ENCODE measurements around the gene CACHD1.

Gene CACHD1

DNA sequence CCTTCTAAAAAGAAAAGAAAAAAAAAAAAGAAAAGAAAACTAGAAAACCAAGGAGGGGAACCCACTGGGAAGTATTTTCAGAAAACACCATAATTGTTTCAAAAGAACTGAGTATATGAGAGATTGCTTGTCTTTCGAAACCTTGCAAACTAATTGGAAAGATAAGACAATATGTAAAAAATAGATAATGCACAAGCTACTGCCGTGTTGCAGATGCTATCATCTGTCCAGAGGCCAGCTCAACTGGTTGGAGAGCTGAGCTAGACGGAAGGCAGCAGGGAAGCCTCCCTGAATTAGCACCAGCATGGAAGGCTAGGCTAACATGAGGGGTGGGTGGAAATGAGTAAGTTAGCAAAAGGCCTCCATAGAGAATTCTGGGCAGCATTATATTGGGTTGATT lies 16.2 kb upstream of the CACHD1 start:
- POLR2A ChIA-PET, result no interaction called here
- no peak for DNase-seq (ENCODE audit: extremely low spot score)
- TF ChIP-seq, protein P1, sequence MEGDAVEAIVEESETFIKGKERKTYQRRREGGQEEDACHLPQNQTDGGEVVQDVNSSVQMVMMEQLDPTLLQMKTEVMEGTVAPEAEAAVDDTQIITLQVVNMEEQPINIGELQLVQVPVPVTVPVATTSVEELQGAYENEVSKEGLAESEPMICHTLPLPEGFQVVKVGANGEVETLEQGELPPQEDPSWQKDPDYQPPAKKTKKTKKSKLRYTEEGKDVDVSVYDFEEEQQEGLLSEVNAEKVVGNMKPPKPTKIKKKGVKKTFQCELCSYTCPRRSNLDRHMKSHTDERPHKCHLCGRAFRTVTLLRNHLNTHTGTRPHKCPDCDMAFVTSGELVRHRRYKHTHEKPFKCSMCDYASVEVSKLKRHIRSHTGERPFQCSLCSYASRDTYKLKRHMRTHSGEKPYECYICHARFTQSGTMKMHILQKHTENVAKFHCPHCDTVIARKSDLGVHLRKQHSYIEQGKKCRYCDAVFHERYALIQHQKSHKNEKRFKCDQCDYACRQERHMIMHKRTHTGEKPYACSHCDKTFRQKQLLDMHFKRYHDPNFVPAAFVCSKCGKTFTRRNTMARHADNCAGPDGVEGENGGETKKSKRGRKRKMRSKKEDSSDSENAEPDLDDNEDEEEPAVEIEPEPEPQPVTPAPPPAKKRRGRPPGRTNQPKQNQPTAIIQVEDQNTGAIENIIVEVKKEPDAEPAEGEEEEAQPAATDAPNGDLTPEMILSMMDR (IDR thresholded peaks at IDR 0.05; ENCODE audit: control extremely low read depth, extremely low read depth, low read depth, missing control alignments), result no peak
- CTCF ChIA-PET, result no interaction called here

- TF ChIP-seq, protein P1 (IDR thresholded peaks at IDR 0.05; ENCODE audit: control extremely low read depth, extremely low read depth, low read depth, missing control alignments), result no peak
- CTCF ChIA-PET, result no interaction called here
- POLR2A ChIA-PET, result no interaction called here
- DNase-seq (ENCODE audit: extremely low spot score), result no peak
Observed at GRCh38 chr1:64458915-64459314, 11.0 kb upstream of the CACHD1 start.

DNA sequence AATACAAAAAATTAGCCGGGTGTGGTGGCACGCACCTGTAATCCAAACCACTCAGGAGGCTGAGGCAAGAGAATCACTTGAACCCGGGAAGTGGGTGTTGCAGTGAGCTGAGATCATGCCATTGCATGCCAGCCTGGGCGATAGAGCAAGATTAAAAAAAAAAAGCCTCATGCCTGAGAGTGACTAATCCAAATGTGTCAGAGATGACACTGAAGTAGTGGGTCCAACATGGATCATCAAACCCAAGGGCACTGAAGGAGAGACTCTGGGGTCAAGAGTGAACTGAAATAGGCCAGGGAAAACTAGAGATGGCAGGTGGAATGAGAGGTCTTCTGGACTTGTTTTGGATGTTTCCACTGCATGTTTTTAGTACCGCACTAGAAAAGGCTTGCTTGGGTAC lies 10.2 kb upstream of the CACHD1 start:
- DNase-seq (ENCODE audit: extremely low spot score), result no peak
- POLR2A ChIA-PET, result no interaction called here
- TF ChIP-seq, protein P1 (IDR thresholded peaks at IDR 0.05; ENCODE audit: control extremely low read depth, extremely low read depth, low read depth, missing control alignments), result no peak
- CTCF ChIA-PET, result no interaction called here

DNA sequence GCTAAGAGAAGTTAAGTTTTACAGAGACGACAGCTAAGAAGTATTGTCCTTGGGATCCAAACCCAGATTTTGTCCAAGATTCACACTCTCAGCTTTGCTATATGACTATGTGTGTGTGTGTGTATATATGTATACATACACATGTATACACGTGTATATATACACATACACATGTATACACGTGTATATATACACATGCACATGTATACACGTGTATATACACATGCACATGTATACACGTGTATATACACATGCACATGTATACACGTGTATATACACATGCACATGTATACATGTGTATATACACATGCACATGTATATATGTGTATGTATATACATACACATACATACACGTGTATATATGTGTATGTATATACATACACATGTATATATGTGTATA lies 3.9 kb upstream of the CACHD1 start:
- ChIA-PET POLR2A (no interaction called here), CTCF (interaction anchor here (1.1 kb wide), 1 partner anchor 19 kb away, joined by 3 read pairs; no protein-coding TSS in a partner anchor)
- TF ChIP-seq, protein P1 (IDR thresholded peaks at IDR 0.05; ENCODE audit: control extremely low read depth, extremely low read depth, low read depth, missing control alignments), result no peak
- no peak for DNase-seq (ENCODE audit: extremely low spot score)

- DNase-seq (ENCODE audit: extremely low spot score), result peak; percentile 14
- TF ChIP-seq, protein P1 (IDR thresholded peaks at IDR 0.05; ENCODE audit: control extremely low read depth, extremely low read depth, low read depth, missing control alignments), result no peak
- CTCF ChIA-PET, result no interaction called here
- POLR2A ChIA-PET, result no interaction called here
Observed at GRCh38 chr1:64469116-64469976, 583 bp upstream of the CACHD1 start.

- TF ChIP-seq, protein P1 (IDR thresholded peaks at IDR 0.05; ENCODE audit: control extremely low read depth, extremely low read depth, low read depth, missing control alignments), result no peak
- POLR2A ChIA-PET, result no interaction called here
- peak; percentile 24 for DNase-seq (ENCODE audit: extremely low spot score)
- CTCF ChIA-PET, result no interaction called here
Observed at GRCh38 chr1:64470665-64471217, 812 bp downstream of the CACHD1 start.
